BJ (cell line): ENCODE results near the gene PHACTR3. TPM values are rescaled to one million over a fixed set of nuclear protein-coding genes. Genes with fewer than 3 reads are reported as not detected.

Source experiments
- CTCF ChIA-PET: fragments of 350-600 bp; formaldehyde crosslinking; extraction: SDS; loops from one replicate; lab custom pipeline; 2021; ENCODE audit warnings: antibody characterized with exemption, inconsistent platforms; lab: Yijun Ruan, JAX
- POLR2A ChIA-PET: fragments of 300-600 bp; sonication (Branson Sonifier 250); formaldehyde crosslinking; extraction: SDS; loops from one replicate; lab custom pipeline; 2021; ENCODE audit warnings: antibody characterized with exemption; lab: Charles Lee
- DNase-seq: peaks from one replicate; pipeline ENCODE4 v3.0.0-alpha.2; 2011; ENCODE audit warnings: low read depth
- H3K27me3 ChIP-seq: 2 replicates; pipeline ENCODE4 v1.6.0; 2011; ENCODE audit warnings: low read length; ENCODE audit not compliant: control insufficient read depth, insufficient read depth
- H3K36me3 ChIP-seq: 2 replicates; pipeline ENCODE4 v1.5.1; 2011; ENCODE audit warnings: low read length; ENCODE audit not compliant: control insufficient read depth, insufficient read depth
- H3K4me3 ChIP-seq: 2 replicates; pipeline ENCODE4 v1.5.1; 2011; ENCODE audit warnings: low read depth, mild to moderate bottlenecking, control low read depth, low read length
- polyA plus RNA-seq: library from polyadenylated mRNA; depleted of rRNA; stranded (reverse); fragments of >200 nt; gene quantifications from 2 replicates; pipeline ENCODE4 v1.2.3, GENCODE V29; 2011
- TF ChIP-seq, protein P1 (sequence below): IDR thresholded peaks from 2 replicates; pipeline ENCODE4 v1.5.1; 2011; ENCODE audit warnings: low read depth, mild to moderate bottlenecking, control low read depth, inconsistent platforms, low read length, moderate library complexity; ENCODE audit not compliant: insufficient read depth

The PHACTR3 gene
- polyA plus RNA-seq, 1 experiment = not detected

DNA sequence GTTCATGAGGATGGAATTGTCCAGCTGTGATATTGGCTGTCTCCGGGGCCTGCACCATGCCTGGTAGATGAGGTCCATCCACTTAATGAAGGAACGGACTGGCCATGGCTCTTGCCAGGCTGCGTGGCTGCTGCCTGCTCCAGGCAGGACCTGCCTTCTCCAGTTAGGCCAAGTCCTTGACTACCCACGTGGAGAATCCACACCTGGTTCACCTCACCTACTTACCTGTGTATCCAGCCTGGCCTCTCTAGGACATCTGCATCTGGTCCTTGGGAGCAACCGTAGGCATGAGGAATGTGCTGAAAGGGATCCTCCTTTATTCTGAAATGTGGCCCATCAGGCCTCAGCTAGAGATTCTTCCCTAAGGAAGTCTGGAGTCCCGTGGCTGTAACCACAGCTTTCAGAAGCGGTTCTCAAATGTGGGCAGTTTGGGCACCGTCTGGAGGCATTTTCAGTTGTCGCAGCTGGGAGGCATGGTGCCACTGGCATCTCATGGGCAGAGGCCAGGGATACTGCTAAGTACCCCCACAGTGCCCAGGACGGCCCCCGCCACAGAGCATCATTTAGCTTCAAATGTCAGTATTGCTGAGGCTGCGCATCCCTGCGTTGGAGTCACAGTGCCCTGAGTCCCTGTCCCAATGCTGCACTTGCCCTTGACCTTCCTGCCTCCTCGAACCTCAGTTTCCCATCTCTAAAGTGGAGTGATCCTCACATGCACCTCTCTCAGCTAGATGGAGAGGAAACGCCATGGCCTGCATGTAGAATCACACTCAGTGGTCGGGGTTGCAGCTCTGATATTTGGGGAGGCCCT lies 67.5 kb downstream of the PHACTR3 start:
- Histone ChIP-seq H3K4me3 (no peak overlapping the region), H3K36me3 (no peaks in the 10 kb centered on the region), H3K27me3 (no peaks in the 10 kb centered on the region)
- no peak for DNase-seq
- TF ChIP-seq, protein P1, sequence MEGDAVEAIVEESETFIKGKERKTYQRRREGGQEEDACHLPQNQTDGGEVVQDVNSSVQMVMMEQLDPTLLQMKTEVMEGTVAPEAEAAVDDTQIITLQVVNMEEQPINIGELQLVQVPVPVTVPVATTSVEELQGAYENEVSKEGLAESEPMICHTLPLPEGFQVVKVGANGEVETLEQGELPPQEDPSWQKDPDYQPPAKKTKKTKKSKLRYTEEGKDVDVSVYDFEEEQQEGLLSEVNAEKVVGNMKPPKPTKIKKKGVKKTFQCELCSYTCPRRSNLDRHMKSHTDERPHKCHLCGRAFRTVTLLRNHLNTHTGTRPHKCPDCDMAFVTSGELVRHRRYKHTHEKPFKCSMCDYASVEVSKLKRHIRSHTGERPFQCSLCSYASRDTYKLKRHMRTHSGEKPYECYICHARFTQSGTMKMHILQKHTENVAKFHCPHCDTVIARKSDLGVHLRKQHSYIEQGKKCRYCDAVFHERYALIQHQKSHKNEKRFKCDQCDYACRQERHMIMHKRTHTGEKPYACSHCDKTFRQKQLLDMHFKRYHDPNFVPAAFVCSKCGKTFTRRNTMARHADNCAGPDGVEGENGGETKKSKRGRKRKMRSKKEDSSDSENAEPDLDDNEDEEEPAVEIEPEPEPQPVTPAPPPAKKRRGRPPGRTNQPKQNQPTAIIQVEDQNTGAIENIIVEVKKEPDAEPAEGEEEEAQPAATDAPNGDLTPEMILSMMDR = no peak
- ChIA-PET CTCF (no interaction called here), POLR2A (no interaction called here)

DNA sequence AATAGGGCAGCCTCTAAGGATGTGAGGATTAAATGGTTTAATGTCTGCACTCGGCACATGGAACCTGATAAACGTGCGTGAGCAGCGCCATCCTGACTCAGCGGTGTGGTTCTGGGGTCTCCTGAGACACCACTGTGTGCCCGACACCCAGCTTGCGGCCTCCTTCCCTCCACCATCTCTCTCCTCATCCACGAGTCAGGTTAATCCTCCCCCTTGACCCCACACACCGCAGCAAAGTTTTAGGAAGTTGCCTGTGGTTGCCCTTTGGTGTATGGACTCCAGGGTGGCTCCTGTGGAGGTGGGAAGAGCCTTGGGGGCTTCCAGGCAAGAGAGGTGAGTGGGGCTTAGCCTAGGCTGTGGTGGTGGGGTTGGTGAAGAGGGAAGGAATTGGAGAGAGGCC lies 68.2 kb downstream of the PHACTR3 start:
- Histone ChIP-seq H3K36me3 (no peaks in the 10 kb centered on the region), H3K27me3 (no peaks in the 10 kb centered on the region), H3K4me3 (no peak overlapping the region)
- no peak for DNase-seq
- TF ChIP-seq, protein P1 = no peak
- ChIA-PET CTCF (interaction anchor here (0.6 kb wide), 1 partner anchor 197 kb away, joined by 4 read pairs; no protein-coding TSS in a partner anchor), POLR2A (no interaction called here)

DNA sequence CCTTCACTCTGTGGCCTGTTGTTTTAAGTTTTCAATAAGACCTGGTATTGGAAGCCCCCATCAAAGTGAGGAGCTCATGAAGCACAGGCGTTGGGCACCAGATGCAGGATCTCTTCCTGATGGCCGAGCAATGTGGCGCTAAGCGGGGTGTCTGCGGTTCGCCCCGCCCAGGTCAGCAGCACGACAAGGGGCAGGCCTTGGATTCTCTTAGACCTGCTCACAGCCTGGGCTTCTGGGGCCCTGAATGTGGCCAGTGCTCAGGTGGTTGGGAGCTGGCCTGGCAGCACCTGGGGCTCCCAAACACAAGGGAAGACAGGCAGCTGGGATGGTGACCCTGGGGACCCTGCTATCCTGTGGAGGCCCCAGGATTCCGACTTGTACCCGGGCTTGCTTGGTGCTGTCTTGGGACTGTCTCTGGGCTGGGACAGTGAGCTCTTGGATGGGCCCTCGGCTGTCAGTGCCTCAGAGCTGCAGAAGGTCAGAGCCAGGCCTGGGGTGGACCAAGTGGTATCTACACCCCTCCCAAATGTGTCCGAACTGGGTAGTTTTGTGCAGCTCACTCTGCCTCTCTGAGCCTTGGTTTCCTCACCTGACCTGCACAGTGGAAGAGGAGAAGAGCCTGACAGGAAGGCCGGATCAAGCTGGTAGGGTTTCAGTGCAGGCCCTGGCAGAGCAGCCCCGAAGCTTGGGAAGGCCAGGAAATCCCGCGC lies 69.1 kb downstream of the PHACTR3 start:
- H3K27me3 ChIP-seq = no peaks in the 10 kb centered on the region
- H3K36me3 ChIP-seq = no peaks in the 10 kb centered on the region
- DNase-seq = no peak
- ChIA-PET CTCF (no interaction called here), POLR2A (no interaction called here)
- no peak overlapping the region for H3K4me3 ChIP-seq
- TF ChIP-seq, protein P1 = no peak

DNA sequence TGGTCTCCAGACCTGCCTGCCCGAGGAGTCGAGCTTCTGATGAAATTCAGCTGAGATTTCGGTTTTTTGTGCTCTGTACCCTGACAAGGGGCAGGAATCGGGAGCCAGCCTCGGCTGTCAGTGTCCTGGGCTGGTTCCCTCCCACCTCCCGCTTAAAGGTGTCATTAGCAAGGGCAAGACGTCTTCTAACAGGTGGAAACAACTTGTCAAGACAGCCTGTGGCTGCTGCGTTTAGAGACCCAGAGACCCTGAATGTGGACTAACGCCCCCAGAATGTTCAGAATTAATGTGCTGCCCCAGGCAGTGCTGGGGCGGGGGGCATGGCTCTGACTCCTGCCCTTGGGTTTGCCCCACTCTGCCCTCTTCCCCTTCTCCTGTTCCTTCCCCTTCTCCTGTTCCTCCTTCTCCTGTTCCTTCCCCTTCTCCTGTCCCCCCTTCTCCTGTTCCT lies 69.7 kb downstream of the PHACTR3 start:
- Histone ChIP-seq H3K27me3 (no peaks in the 10 kb centered on the region), H3K36me3 (no peaks in the 10 kb centered on the region), H3K4me3 (no peak overlapping the region)
- ChIA-PET POLR2A (no interaction called here), CTCF (no interaction called here)
- TF ChIP-seq, protein P1 = no peak
- no peak for DNase-seq

DNA sequence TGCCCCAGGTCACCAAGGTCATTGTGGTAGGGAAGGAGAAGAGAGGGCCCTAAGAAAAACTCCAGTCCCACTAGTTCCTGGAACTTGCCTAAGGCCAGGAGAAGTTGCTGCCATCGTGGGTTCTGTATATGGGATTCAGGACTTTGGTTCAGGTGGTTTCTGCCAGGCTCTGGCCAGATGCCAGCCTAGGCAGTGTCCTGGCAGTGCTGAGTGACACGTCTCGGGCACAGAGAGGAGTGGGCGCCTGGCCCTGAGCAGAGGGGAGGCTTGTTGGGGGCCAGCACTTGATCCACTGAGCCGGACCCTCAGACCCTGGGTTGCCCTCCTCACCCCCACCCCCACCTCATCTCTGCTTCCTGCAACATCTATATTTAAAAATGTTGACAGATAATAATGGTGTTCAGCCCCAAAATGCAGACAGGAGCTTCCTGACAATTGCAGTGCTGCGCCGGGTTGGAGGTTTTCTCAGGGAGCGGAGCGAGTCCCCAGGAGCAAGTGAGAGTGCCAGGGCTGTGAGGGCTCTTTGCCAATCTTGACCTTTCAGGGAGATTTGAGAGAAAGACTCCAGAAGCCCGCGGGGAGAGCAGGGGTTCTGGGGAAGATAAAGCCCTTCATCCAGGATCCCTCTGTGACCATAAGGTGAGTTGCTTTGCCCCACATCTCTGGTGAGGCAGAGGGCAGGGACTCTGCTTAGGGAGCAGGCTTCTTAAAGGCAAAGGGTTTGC lies 71.9 kb downstream of the PHACTR3 start:
- DNase-seq = no peak
- CTCF ChIA-PET = no interaction called here
- Histone ChIP-seq H3K27me3 (no peaks in the 10 kb centered on the region), H3K4me3 (no peak overlapping the region), H3K36me3 (no peaks in the 10 kb centered on the region)
- POLR2A ChIA-PET = no interaction called here
- TF ChIP-seq, protein P1 = no peak
